GM13977 (cell line): ENCODE data around the gene PLA2G4C.

Experiments used
- DNase-seq: peaks from one replicate; pipeline ENCODE4 v3.0.0; 2012; ENCODE audit warnings: low spot score
- CTCF ChIP-seq: IDR thresholded peaks from 2 replicates; pipeline ENCODE4 v1.5.1; 2012; ENCODE audit warnings: mild to moderate bottlenecking, control low read depth; ENCODE audit not compliant: insufficient read depth; ENCODE audit errors: extremely low read depth, missing control alignments
- in situ Hi-C: fragments of 300-500 bp; cut with MboI; formaldehyde crosslinking; loops from one replicate; pipeline ENCODE4 v1.12.0; 2022; ENCODE audit warnings: low sequenced_read_pairs, low pct_unique_long_range_greater_than_20kb, mixed read lengths, inconsistent platforms; ENCODE audit not compliant: unreplicated experiment

The PLA2G4C gene

GRCh38 chr19:48123907-48124651 is 13.5 kb upstream of the PLA2G4C start:
- TF ChIP-seq CTCF = no peak
- in situ Hi-C loops = no loop called here
- peak; percentile 58 for DNase-seq

- in situ Hi-C loops = no loop called here
- TF ChIP-seq CTCF = no peak
- no peak for DNase-seq
These were observed 11.8 kb upstream of the PLA2G4C start for GRCh38 chr19:48122421-48122820.

GRCh38 chr19:48121909-48122371 is 11.3 kb upstream of the PLA2G4C start:
- TF ChIP-seq CTCF = no peak
- DNase-seq = peak; percentile 80

GRCh38 chr19:48121066-48121465 is 10.4 kb upstream of the PLA2G4C start:
- TF ChIP-seq CTCF = no peak
- DNase-seq = no peak
- in situ Hi-C loops = no loop called here

More at GRCh38 chr19:48121909-48122371, 11.3 kb upstream of the PLA2G4C start:
- in situ Hi-C loops = no loop called here

- no peak for TF ChIP-seq CTCF
- in situ Hi-C loops = no loop called here
- no peak for DNase-seq
These were observed 9.9 kb upstream of the PLA2G4C start for GRCh38 chr19:48120505-48120904.

GRCh38 chr19:48118131-48118517 is 7.5 kb upstream of the PLA2G4C start:
- in situ Hi-C loops = no loop called here
- DNase-seq = no peak
- no peak for TF ChIP-seq CTCF
